HepG2 (cell line): Measurements from ENCODE around the gene PIP4K2B. TPM values are rescaled to one million over a fixed set of nuclear protein-coding genes. Genes with fewer than 3 reads are reported as not detected.

Source experiments
- CBFB ChIP-seq: sonication (generic); formaldehyde crosslinking; IDR thresholded peaks from 2 replicates; pipeline ENCODE4 v1.4.0; 2020; ENCODE audit warnings: missing genetic modification reagents
- E2F5 ChIP-seq: sonication (generic); formaldehyde crosslinking; conservative IDR thresholded peaks from 2 replicates; pipeline ENCODE4 v1.4.0; 2020; ENCODE audit warnings: missing genetic modification reagents
- EP300 ChIP-seq, 3 experiments: sonication (generic) in 1 of 3; formaldehyde crosslinking in 1 of 3; IDR thresholded peaks; 2 replicates each; pipeline versions ENCODE4 v1.5.1 to v1.6.1; 2011 to 2020; ENCODE audit warnings: low read depth in 2 of 3, low read length in 2 of 3, borderline replicate concordance in 1 of 3, improper control_type of control experiment in 1 of 3, mild to moderate bottlenecking in 1 of 3, missing genetic modification reagents in 1 of 3, moderate library complexity in 1 of 3
- MAZ ChIP-seq, 2 experiments: sonication (generic) in 1 of 2; formaldehyde crosslinking in 1 of 2; IDR thresholded peaks; 2 replicates each; pipeline versions ENCODE4 v1.5.0 to v1.6.1; 2012 to 2020; ENCODE audit warnings: low read depth in 2 of 2, mild to moderate bottlenecking in 2 of 2, borderline replicate concordance in 1 of 2, improper control_type of control experiment in 1 of 2, low read length in 1 of 2, missing genetic modification reagents in 1 of 2, moderate library complexity in 1 of 2
- NAIF1 ChIP-seq: sonication (generic); formaldehyde crosslinking; IDR thresholded peaks from 2 replicates; pipeline ENCODE4 v1.5.0; 2020; ENCODE audit warnings: mild to moderate bottlenecking, missing genetic modification reagents, borderline replicate concordance
- RBM22 ChIP-seq: fragments of 200-400 bp; formaldehyde crosslinking; optimal IDR thresholded peaks from 2 replicates; pipeline ENCODE3; 2017; ENCODE audit warnings: mild to moderate bottlenecking, low read length, moderate library complexity
- SOX5 ChIP-seq: IDR thresholded peaks from 2 replicates; pipeline ENCODE4 v1.6.1; 2016; ENCODE audit warnings: borderline replicate concordance
- ZBTB44 ChIP-seq: sonication (generic); formaldehyde crosslinking; IDR thresholded peaks from 2 replicates; pipeline ENCODE4 v1.4.0; 2020; ENCODE audit warnings: missing genetic modification reagents
- ZFP37 ChIP-seq: sonication (generic); formaldehyde crosslinking; IDR thresholded peaks from 2 replicates; pipeline ENCODE4 v1.4.0; 2020; ENCODE audit warnings: missing genetic modification reagents, borderline replicate concordance
- ZFYVE20 ChIP-seq: sonication (generic); formaldehyde crosslinking; IDR thresholded peaks from 2 replicates; pipeline ENCODE4 v1.8.0; 2023; ENCODE audit warnings: low read depth, mild to moderate bottlenecking, moderate library complexity, missing genetic modification reagents, borderline replicate concordance
- ZNF142 ChIP-seq: sonication (generic); formaldehyde crosslinking; IDR thresholded peaks from 2 replicates; pipeline ENCODE4 v1.4.0; 2020; ENCODE audit warnings: missing genetic modification reagents
- ZNF17 ChIP-seq: sonication (generic); formaldehyde crosslinking; IDR thresholded peaks from 2 replicates; pipeline ENCODE4 v1.5.0; 2020; ENCODE audit warnings: mild to moderate bottlenecking, missing genetic modification reagents
- ZNF530 ChIP-seq: sonication (generic); formaldehyde crosslinking; IDR thresholded peaks from 2 replicates; pipeline ENCODE4 v1.5.0; 2020; ENCODE audit warnings: low read depth, mild to moderate bottlenecking, missing genetic modification reagents
- ZSCAN30 ChIP-seq: sonication (generic); formaldehyde crosslinking; IDR thresholded peaks from 2 replicates; pipeline ENCODE4 v1.5.0; 2020; ENCODE audit warnings: mild to moderate bottlenecking, missing genetic modification reagents
- polyA plus RNA-seq, 8 experiments: library from polyadenylated mRNA; depleted of rRNA in 3 of 8; stranded (reverse) in 7 of 8; unstranded in 1 of 8; fragments of >200 nt; fragmentation: Illumina TruSeq in 4 of 8; extraction: Trizol in 4 of 8; gene quantifications; 2 replicates each; pipeline versions ENCODE4 v1.2.1 to v1.2.3, GENCODE V29; 2011 to 2016; ENCODE audit warnings: low read depth in 4 of 8, missing spikeins in 1 of 8, mixed read lengths in 1 of 8; ENCODE audit not compliant: insufficient read depth in 1 of 8
- total RNA-seq, 5 experiments: library from RNA; depleted of rRNA; stranded (reverse); fragments of >200 nt; fragmentation: Illumina TruSeq; extraction: Trizol; gene quantifications; 2 replicates each; pipeline ENCODE4 v1.2.3, GENCODE V29; 2016; ENCODE audit warnings: low read depth in 1 of 5

PIP4K2B gene
- total and polyA plus RNA-seq, 2 of the 13 experiments (the other 11 are each of a cell fraction or from before 2014, with no cell fraction given): 20.4 to 54.0 TPM

- TF ChIP-seq ZBTB44 (CRISPR knock-in tag): peak; percentile 88
- TF ChIP-seq ZNF142 (CRISPR knock-in tag): no peak; the same call in 1 of the 2 replicates
- TF ChIP-seq ZNF17: no peak
- TF ChIP-seq ZSCAN30 (CRISPR knock-in tag): 0 out of 2 replicates have a peak, but pooled peaks have one; percentile 78
- peak; percentile 84; the same call in 1 of the 2 replicates for TF ChIP-seq NAIF1 (CRISPR knock-in tag)
- TF ChIP-seq SOX5 (CRISPR knock-in tag): peak; percentile 73
- peak; percentile 97 for TF ChIP-seq CBFB (CRISPR knock-in tag)
- TF ChIP-seq EP300 (IDR thresholded peaks at IDR 0.05; ENCODE audit: low read depth in 2 of 2, low read length in 2 of 2): peak; percentile 68 to 96; a peak in 3 of 4 replicates
- TF ChIP-seq EP300 (CRISPR knock-in tag; IDR thresholded peaks at IDR 0.05; ENCODE audit: borderline replicate concordance): peak; percentile 72; the same call in 1 of the 2 replicates
- no peak for TF ChIP-seq ZNF530 (CRISPR knock-in tag)
- no peak for TF ChIP-seq ZFP37 (CRISPR knock-in tag)
- no peak; the same call in 1 of the 2 replicates for TF ChIP-seq ZFYVE20 (CRISPR knock-in tag)
- TF ChIP-seq E2F5 (CRISPR knock-in tag): peak; percentile 83
- TF ChIP-seq RBM22: peak; percentile 66
- peak; percentile 95 for TF ChIP-seq MAZ (IDR thresholded peaks at IDR 0.05; ENCODE audit: borderline replicate concordance, low read depth, low read length)
- TF ChIP-seq MAZ (CRISPR knock-in tag; IDR thresholded peaks at IDR 0.05; ENCODE audit: low read depth): peak; percentile 97
These were observed 25.8 kb upstream of the PIP4K2B start, which contains the start of gene CWC25 (continued) for GRCh38 chr17:38824899-38825761.
